Liver (tissue), 9 donors: Measurements from ENCODE around the gene CUEDC1. TPM values are rescaled to one million over a fixed set of nuclear protein-coding genes. Genes with fewer than 3 reads are reported as not detected.

Source experiments
- DNase-seq: peaks from one replicate; pipeline ENCODE4 v3.0.0-alpha.2; 2017; ENCODE audit warnings: low spot score
- H3K27ac ChIP-seq, 2 donors: one replicate each; pipeline ENCODE4 v1.7.0; 2013; ENCODE audit warnings: inconsistent platforms in 2 of 2, low read length in 2 of 2, control low read depth in 1 of 2, low read depth in 1 of 2, mild to moderate bottlenecking in 1 of 2
- H3K27me3 ChIP-seq, 4 donors: one replicate each; pipeline versions ENCODE4 v1.6.1 to v1.7.0; 2013; ENCODE audit warnings: low read length in 3 of 4, inconsistent platforms in 1 of 4, mild to moderate bottlenecking in 1 of 4, moderate library complexity in 1 of 4; ENCODE audit not compliant: control insufficient read depth in 4 of 4, insufficient read depth in 4 of 4
- H3K36me3 ChIP-seq, 4 donors: one replicate each; pipeline versions ENCODE4 v1.6.1 to v1.7.0; 2013; ENCODE audit warnings: low read length in 3 of 4, mild to moderate bottlenecking in 3 of 4, low read depth in 1 of 4, moderate library complexity in 1 of 4; ENCODE audit not compliant: control insufficient read depth in 4 of 4, insufficient read depth in 3 of 4
- H3K4me1 ChIP-seq, 4 donors: one replicate each; pipeline versions ENCODE4 v1.6.1 to v1.7.0; 2013; ENCODE audit warnings: low read length in 3 of 4, mild to moderate bottlenecking in 3 of 4, moderate library complexity in 1 of 4; ENCODE audit not compliant: control insufficient read depth in 4 of 4, insufficient read depth in 4 of 4
- H3K4me3 ChIP-seq, 3 donors: one replicate each; pipeline versions ENCODE4 v1.6.1 to v1.7.0; 2013; ENCODE audit warnings: low read length in 3 of 3, control low read depth in 1 of 3, low read depth in 1 of 3, mild to moderate bottlenecking in 1 of 3
- H3K9ac ChIP-seq, 2 donors: one replicate each; pipeline ENCODE4 v1.7.0; 2013; ENCODE audit warnings: low read length in 2 of 2, mild to moderate bottlenecking in 2 of 2, moderate library complexity in 2 of 2, control low read depth in 1 of 2, low read depth in 1 of 2
- H3K9me3 ChIP-seq, 4 donors: one replicate each; pipeline versions ENCODE4 v1.6.1 to v1.7.0; 2013; ENCODE audit warnings: low read length in 3 of 4; ENCODE audit not compliant: control insufficient read depth in 4 of 4
- EGR1 ChIP-seq, 2 donors: IDR thresholded peaks; 2 replicates each; pipeline ENCODE4 v1.6.1; 2016 to 2018; ENCODE audit warnings: antibody characterized with exemption in 2 of 2, low read depth in 2 of 2
- FOXA1 ChIP-seq: IDR thresholded peaks from 2 replicates; pipeline ENCODE4 v1.6.1; 2016; ENCODE audit warnings: antibody characterized with exemption
- GABPA ChIP-seq, 2 donors: IDR thresholded peaks in 1 of 2; conservative IDR thresholded peaks in 1 of 2; 2 replicates each; pipeline ENCODE4 v1.6.1; 2016; ENCODE audit warnings: antibody characterized with exemption in 2 of 2, mild to moderate bottlenecking in 1 of 2, moderate library complexity in 1 of 2
- HNF4A ChIP-seq, 2 donors: conservative IDR thresholded peaks; 2 replicates each; pipeline ENCODE4 v1.6.1; 2016; ENCODE audit warnings: antibody characterized with exemption in 2 of 2, mild to moderate bottlenecking in 2 of 2
- HNF4G ChIP-seq: IDR thresholded peaks from 2 replicates; pipeline ENCODE4 v1.6.1; 2016; ENCODE audit warnings: antibody characterized with exemption
- JUND ChIP-seq, 2 donors: IDR thresholded peaks; 2 replicates each; pipeline ENCODE4 v1.6.1; 2016; ENCODE audit warnings: antibody characterized with exemption in 2 of 2
- MAX ChIP-seq: IDR thresholded peaks from 2 replicates; pipeline ENCODE4 v1.6.1; 2016; ENCODE audit warnings: antibody characterized with exemption
- NR2F2 ChIP-seq: IDR thresholded peaks from 2 replicates; pipeline ENCODE4 v1.6.1; 2016; ENCODE audit warnings: antibody characterized with exemption
- RXRA ChIP-seq, 2 donors: IDR thresholded peaks; 2 replicates each; pipeline ENCODE4 v1.6.1; 2017 to 2018; ENCODE audit warnings: antibody characterized with exemption in 2 of 2, mild to moderate bottlenecking in 1 of 2
- SP1 ChIP-seq: IDR thresholded peaks from 2 replicates; pipeline ENCODE4 v1.6.1; 2018; ENCODE audit warnings: antibody characterized with exemption, mild to moderate bottlenecking
- TAF1 ChIP-seq: conservative IDR thresholded peaks from 2 replicates; pipeline ENCODE4 v1.6.1; 2016; ENCODE audit warnings: antibody characterized with exemption, mild to moderate bottlenecking
- YY1 ChIP-seq: IDR thresholded peaks from 2 replicates; pipeline ENCODE4 v1.6.1; 2016; ENCODE audit warnings: antibody characterized with exemption, mild to moderate bottlenecking
- WGBS: extraction: QIAGEN DNeasy Blood & Tissue Kit; methylation state at CpG from one replicate; pipeline ENCODE4 v1.1.7; 2013; 5-methylcytosine and 5-hydroxymethylcytosine counted together
- polyA plus RNA-seq, 2 donors: library from polyadenylated mRNA; stranded (reverse) in 1 of 2; unstranded in 1 of 2; fragments of 200-250 nt in 1 of 2; fragments of >200 nt in 1 of 2; fragmentation: Nextera tagmentation in 1 of 2; extraction: Ambion mirVana in 1 of 2; gene quantifications; one replicate each; pipeline versions ENCODE4 v1.2.1 to v1.2.3, GENCODE V29; 2013 to 2015
- total RNA-seq, 2 donors: library from RNA; depleted of rRNA; stranded (reverse); fragments of >200 nt; gene quantifications; one replicate each; pipeline ENCODE4 v1.2.3, GENCODE V29; 2014
- TF ChIP-seq, protein P1 (sequence below): IDR thresholded peaks from 2 replicates; pipeline ENCODE4 v1.6.1; 2016; ENCODE audit warnings: antibody characterized with exemption
- TF ChIP-seq, protein P2 (sequence below): IDR thresholded peaks from 2 replicates; pipeline ENCODE4 v1.6.1; 2016; ENCODE audit warnings: antibody characterized with exemption, mild to moderate bottlenecking
- TF ChIP-seq, protein P3 (sequence below): fragments of 150-350 bp; IDR thresholded peaks from 2 replicates; pipeline ENCODE4 v1.5.1; 2017; ENCODE audit warnings: improper control_type of control experiment, low read depth, low read length; ENCODE audit not compliant: missing input control
- TF ChIP-seq, protein P4 (sequence below): IDR thresholded peaks from 2 replicates; pipeline ENCODE4 v1.6.1; 2016; ENCODE audit warnings: antibody characterized with exemption
- donor health status: healthy.
- donor health status: healthy.
- donor health status: healthy.
- donor health status: healthy.
- donor health status: healthy.

The CUEDC1 gene
- total and polyA plus RNA-seq, 4 donors = 2.6 to 4.9 (median 3.4) TPM

DNA sequence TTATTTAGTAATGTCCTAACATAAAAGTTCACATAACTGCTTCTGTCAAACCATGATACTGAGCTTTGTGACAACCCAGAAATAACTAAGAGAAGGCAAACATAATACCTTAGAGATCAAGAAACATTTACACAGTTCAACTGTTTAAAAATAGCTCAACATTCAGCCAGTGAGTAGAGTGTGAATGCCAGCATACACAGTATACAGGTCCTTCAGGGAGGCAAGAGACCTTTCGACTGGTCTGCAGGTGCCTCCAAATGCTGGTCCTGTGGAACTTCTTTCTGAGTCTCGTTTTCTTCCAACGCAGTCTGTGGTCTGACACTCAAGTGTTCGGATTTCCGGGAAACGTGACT is 115.7 kb downstream of the CUEDC1 start:
- Histone ChIP-seq H3K9me3 (no peaks in the 10 kb centered on the region), H3K4me1 (peaks cover 0 to 9% (median 8%) of the 10 kb centered on the region in 4 donors), H3K27me3 (no peaks in the 10 kb centered on the region), H3K36me3 (peaks cover 2 to 24% (median 15%) of the 10 kb centered on the region in 4 donors), H3K9ac (no peak overlapping the region), H3K4me3 (no peak overlapping the region), H3K27ac (no peak overlapping the region)
- DNase-seq = no peak
- 92% methylated on average over 6 of the region's 6 CpGs for WGBS
- no peak for TF ChIP-seq HNF4G
- TF ChIP-seq MAX = no peak
- TF ChIP-seq NR2F2 = no peak
- TF ChIP-seq, protein P1, sequence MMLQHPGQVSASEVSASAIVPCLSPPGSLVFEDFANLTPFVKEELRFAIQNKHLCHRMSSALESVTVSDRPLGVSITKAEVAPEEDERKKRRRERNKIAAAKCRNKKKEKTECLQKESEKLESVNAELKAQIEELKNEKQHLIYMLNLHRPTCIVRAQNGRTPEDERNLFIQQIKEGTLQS = no peak
- TF ChIP-seq YY1 = no peak
- TF ChIP-seq, protein P2, sequence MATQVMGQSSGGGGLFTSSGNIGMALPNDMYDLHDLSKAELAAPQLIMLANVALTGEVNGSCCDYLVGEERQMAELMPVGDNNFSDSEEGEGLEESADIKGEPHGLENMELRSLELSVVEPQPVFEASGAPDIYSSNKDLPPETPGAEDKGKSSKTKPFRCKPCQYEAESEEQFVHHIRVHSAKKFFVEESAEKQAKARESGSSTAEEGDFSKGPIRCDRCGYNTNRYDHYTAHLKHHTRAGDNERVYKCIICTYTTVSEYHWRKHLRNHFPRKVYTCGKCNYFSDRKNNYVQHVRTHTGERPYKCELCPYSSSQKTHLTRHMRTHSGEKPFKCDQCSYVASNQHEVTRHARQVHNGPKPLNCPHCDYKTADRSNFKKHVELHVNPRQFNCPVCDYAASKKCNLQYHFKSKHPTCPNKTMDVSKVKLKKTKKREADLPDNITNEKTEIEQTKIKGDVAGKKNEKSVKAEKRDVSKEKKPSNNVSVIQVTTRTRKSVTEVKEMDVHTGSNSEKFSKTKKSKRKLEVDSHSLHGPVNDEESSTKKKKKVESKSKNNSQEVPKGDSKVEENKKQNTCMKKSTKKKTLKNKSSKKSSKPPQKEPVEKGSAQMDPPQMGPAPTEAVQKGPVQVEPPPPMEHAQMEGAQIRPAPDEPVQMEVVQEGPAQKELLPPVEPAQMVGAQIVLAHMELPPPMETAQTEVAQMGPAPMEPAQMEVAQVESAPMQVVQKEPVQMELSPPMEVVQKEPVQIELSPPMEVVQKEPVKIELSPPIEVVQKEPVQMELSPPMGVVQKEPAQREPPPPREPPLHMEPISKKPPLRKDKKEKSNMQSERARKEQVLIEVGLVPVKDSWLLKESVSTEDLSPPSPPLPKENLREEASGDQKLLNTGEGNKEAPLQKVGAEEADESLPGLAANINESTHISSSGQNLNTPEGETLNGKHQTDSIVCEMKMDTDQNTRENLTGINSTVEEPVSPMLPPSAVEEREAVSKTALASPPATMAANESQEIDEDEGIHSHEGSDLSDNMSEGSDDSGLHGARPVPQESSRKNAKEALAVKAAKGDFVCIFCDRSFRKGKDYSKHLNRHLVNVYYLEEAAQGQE = no peak
- TF ChIP-seq FOXA1 = no peak
- TF ChIP-seq SP1 = no peak
- no peak for TF ChIP-seq TAF1

GRCh38 chr17:57838857-57839570 is 116.2 kb downstream of the CUEDC1 start:
- no peak overlapping the region for H3K4me3 ChIP-seq
- WGBS = 81% methylated on average over 6 of the region's 6 CpGs
- TF ChIP-seq HNF4G (no peak), TAF1 (no peak), YY1 (no peak), NR2F2 (no peak), RXRA (IDR thresholded peaks at IDR 0.05) (no peak), HNF4A (conservative IDR thresholded peaks at IDR 0.05) (no peak), JUND (IDR thresholded peaks at IDR 0.05) (no peak), FOXA1 (no peak), SP1 (no peak), EGR1 (IDR thresholded peaks at IDR 0.05; ENCODE audit: low read depth in 2 of 2) (no peak), MAX (no peak), GABPA (IDR thresholded peaks at IDR 0.05 in 1 of 2, conservative IDR thresholded peaks at IDR 0.05 in 1 of 2) (no peak)
- TF ChIP-seq, protein P3, sequence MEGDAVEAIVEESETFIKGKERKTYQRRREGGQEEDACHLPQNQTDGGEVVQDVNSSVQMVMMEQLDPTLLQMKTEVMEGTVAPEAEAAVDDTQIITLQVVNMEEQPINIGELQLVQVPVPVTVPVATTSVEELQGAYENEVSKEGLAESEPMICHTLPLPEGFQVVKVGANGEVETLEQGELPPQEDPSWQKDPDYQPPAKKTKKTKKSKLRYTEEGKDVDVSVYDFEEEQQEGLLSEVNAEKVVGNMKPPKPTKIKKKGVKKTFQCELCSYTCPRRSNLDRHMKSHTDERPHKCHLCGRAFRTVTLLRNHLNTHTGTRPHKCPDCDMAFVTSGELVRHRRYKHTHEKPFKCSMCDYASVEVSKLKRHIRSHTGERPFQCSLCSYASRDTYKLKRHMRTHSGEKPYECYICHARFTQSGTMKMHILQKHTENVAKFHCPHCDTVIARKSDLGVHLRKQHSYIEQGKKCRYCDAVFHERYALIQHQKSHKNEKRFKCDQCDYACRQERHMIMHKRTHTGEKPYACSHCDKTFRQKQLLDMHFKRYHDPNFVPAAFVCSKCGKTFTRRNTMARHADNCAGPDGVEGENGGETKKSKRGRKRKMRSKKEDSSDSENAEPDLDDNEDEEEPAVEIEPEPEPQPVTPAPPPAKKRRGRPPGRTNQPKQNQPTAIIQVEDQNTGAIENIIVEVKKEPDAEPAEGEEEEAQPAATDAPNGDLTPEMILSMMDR = no peak
- TF ChIP-seq, protein P4, sequence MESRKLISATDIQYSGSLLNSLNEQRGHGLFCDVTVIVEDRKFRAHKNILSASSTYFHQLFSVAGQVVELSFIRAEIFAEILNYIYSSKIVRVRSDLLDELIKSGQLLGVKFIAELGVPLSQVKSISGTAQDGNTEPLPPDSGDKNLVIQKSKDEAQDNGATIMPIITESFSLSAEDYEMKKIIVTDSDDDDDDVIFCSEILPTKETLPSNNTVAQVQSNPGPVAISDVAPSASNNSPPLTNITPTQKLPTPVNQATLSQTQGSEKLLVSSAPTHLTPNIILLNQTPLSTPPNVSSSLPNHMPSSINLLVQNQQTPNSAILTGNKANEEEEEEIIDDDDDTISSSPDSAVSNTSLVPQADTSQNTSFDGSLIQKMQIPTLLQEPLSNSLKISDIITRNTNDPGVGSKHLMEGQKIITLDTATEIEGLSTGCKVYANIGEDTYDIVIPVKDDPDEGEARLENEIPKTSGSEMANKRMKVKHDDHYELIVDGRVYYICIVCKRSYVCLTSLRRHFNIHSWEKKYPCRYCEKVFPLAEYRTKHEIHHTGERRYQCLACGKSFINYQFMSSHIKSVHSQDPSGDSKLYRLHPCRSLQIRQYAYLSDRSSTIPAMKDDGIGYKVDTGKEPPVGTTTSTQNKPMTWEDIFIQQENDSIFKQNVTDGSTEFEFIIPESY = no peak
- TF ChIP-seq, protein P2 = no peak
- TF ChIP-seq, protein P1 = no peak
- peaks cover 2 to 24% (median 15%) of the 10 kb centered on the region in 4 donors for H3K36me3 ChIP-seq
- peaks cover 0 to 9% (median 8%) of the 10 kb centered on the region in 4 donors for H3K4me1 ChIP-seq
- H3K27me3 ChIP-seq = no peaks in the 10 kb centered on the region
- H3K27ac ChIP-seq = no peak overlapping the region
- DNase-seq = no peak
- H3K9me3 ChIP-seq = no peaks in the 10 kb centered on the region
- H3K9ac ChIP-seq = no peak overlapping the region
